HepG2 (cell line): ENCODE data around the gene TIPRL. TPM values are rescaled to one million over a fixed set of nuclear protein-coding genes. Genes with fewer than 3 reads are reported as not detected.
A peak's percentile ranks its signal among the peaks of the same experiment; 100 is the strongest.

Source experiments
- ATRX ChIP-seq: sonication (generic); formaldehyde crosslinking; IDR thresholded peaks from 2 replicates; pipeline ENCODE4 v1.4.0; 2020; ENCODE audit warnings: missing genetic modification reagents, borderline replicate concordance
- DMAP1 ChIP-seq: IDR thresholded peaks from 2 replicates; pipeline ENCODE4 v1.6.1; 2016
- HMGA1 ChIP-seq: sonication (generic); formaldehyde crosslinking; conservative IDR thresholded peaks from 2 replicates; pipeline ENCODE4 v1.4.0; 2020; ENCODE audit warnings: missing genetic modification reagents
- IKZF4 ChIP-seq: sonication (generic); formaldehyde crosslinking; IDR thresholded peaks from 2 replicates; pipeline ENCODE4 v1.5.1; 2020; ENCODE audit warnings: borderline replicate concordance, mild to moderate bottlenecking, low read depth, missing genetic modification reagents; ENCODE audit errors: not compliant biosample characterization
- KDM2A ChIP-seq: sonication (generic); formaldehyde crosslinking; IDR thresholded peaks from 2 replicates; pipeline ENCODE4 v1.4.0; 2020; ENCODE audit warnings: low read depth, missing genetic modification reagents, borderline replicate concordance
- KLF12 ChIP-seq: sonication (generic); formaldehyde crosslinking; IDR thresholded peaks from 2 replicates; pipeline ENCODE4 v1.4.0; 2020; ENCODE audit warnings: missing genetic modification reagents, borderline replicate concordance
- POLR2G ChIP-seq: fragments of 200-400 bp; formaldehyde crosslinking; IDR thresholded peaks from 2 replicates; pipeline ENCODE4 v1.6.1; 2018; ENCODE audit warnings: mild to moderate bottlenecking, low read depth, low read length, moderate library complexity
- RORA ChIP-seq: sonication (generic); formaldehyde crosslinking; IDR thresholded peaks from 2 replicates; pipeline ENCODE4 v1.5.0; 2020; ENCODE audit warnings: mild to moderate bottlenecking, missing genetic modification reagents, moderate library complexity
- TAF1 ChIP-seq: sonication (generic); formaldehyde crosslinking; IDR thresholded peaks from 2 replicates; pipeline ENCODE4 v1.4.0; 2020; ENCODE audit warnings: missing genetic modification reagents
- TFAP4 ChIP-seq: sonication (generic); IDR thresholded peaks from 2 replicates; pipeline ENCODE4 v1.6.1; 2016; ENCODE audit warnings: low read depth, borderline replicate concordance
- THAP9 ChIP-seq: sonication (generic); formaldehyde crosslinking; IDR thresholded peaks from 2 replicates; pipeline ENCODE4; 2020; ENCODE audit warnings: missing genetic modification reagents, mild to moderate bottlenecking, borderline replicate concordance
- TIGD3 ChIP-seq: sonication (generic); formaldehyde crosslinking; IDR thresholded peaks from 2 replicates; pipeline ENCODE4 v1.5.1; 2020; ENCODE audit warnings: mild to moderate bottlenecking, missing genetic modification reagents, borderline replicate concordance
- ZBTB3 ChIP-seq: sonication (generic); formaldehyde crosslinking; IDR thresholded peaks from 2 replicates; pipeline ENCODE4 v1.4.0; 2020; ENCODE audit warnings: low read depth, mild to moderate bottlenecking, moderate library complexity, missing genetic modification reagents, borderline replicate concordance
- ZFP36L1 ChIP-seq: sonication (generic); formaldehyde crosslinking; IDR thresholded peaks from 2 replicates; pipeline ENCODE4 v1.8.0; 2022; ENCODE audit warnings: mild to moderate bottlenecking, missing genetic modification reagents, moderate library complexity
- ZFP37 ChIP-seq: sonication (generic); formaldehyde crosslinking; IDR thresholded peaks from 2 replicates; pipeline ENCODE4 v1.4.0; 2020; ENCODE audit warnings: missing genetic modification reagents, borderline replicate concordance
- ZNF333 ChIP-seq: sonication (generic); formaldehyde crosslinking; IDR thresholded peaks from 2 replicates; pipeline ENCODE4 v1.4.0; 2020; ENCODE audit warnings: mild to moderate bottlenecking, missing genetic modification reagents, borderline replicate concordance
- ZNF788 ChIP-seq: sonication (generic); formaldehyde crosslinking; IDR thresholded peaks from 2 replicates; pipeline ENCODE4 v1.5.0; 2020; ENCODE audit warnings: mild to moderate bottlenecking, missing genetic modification reagents, borderline replicate concordance
- ZSCAN20 ChIP-seq: sonication (generic); formaldehyde crosslinking; IDR thresholded peaks from 2 replicates; pipeline ENCODE4 v1.4.0; 2020; ENCODE audit warnings: missing genetic modification reagents, mild to moderate bottlenecking, borderline replicate concordance
- polyA plus RNA-seq, 8 experiments: library from polyadenylated mRNA; depleted of rRNA in 3 of 8; stranded (reverse) in 7 of 8; unstranded in 1 of 8; fragments of >200 nt; fragmentation: Illumina TruSeq in 4 of 8; extraction: Trizol in 4 of 8; gene quantifications; 2 replicates each; pipeline versions ENCODE4 v1.2.1 to v1.2.3, GENCODE V29; 2011 to 2016; ENCODE audit warnings: low read depth in 4 of 8, missing spikeins in 1 of 8, mixed read lengths in 1 of 8; ENCODE audit not compliant: insufficient read depth in 1 of 8
- total RNA-seq, 5 experiments: library from RNA; depleted of rRNA; stranded (reverse); fragments of >200 nt; fragmentation: Illumina TruSeq; extraction: Trizol; gene quantifications; 2 replicates each; pipeline ENCODE4 v1.2.3, GENCODE V29; 2016; ENCODE audit warnings: low read depth in 1 of 5
- TF ChIP-seq, protein P1 (sequence below): sonication (generic); formaldehyde crosslinking; conservative IDR thresholded peaks from 2 replicates; pipeline ENCODE4 v1.8.0; 2022; ENCODE audit warnings: low read depth, missing genetic modification reagents
- TF ChIP-seq, protein P2 (sequence below): sonication (generic); formaldehyde crosslinking; IDR thresholded peaks from 2 replicates; pipeline ENCODE4 v1.9.0; 2022; ENCODE audit warnings: missing genetic modification reagents, mild to moderate bottlenecking, borderline replicate concordance

The TIPRL gene
- total and polyA plus RNA-seq, 2 of the 13 experiments (the other 11 are each of a cell fraction or from before 2014, with no cell fraction given), result 10.1 to 22.8 TPM

DNA sequence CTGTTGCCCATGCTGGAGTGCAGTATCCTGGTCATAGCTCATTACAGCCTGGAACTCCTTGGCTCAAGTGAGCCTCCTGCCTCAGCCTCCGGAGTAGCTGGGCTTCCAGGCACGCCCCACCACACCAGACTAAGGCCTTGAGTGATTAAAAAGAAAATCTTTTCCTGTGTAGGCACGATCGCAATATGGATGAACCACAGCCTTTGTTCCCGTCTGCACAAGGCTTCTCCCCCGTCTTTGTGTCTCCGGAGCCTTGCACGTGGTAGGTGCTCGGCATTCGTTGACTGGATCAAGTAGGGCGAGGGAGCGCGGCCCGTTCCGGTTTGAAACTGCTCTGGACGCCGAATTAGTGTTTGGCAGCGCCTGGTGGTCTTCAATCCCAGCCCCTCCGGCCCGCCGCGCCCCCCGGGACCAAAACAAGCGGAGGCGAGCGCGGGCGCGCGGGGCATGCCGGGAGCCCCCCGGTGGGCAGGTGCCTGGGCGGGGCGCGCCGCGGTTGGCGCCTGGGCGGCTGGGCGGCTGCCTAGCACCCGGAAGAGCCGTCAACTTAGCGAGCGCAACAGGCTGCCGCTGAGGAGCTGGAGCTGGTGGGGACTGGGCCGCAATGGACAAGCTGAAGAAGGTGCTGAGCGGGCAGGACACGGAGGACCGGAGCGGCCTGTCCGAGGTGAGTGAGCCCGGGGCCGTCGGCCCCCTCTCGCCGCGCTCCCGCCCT lies 46.9 kb downstream of the TIPRL start, which contains the start of gene SFT2D2 (continued):
- TF ChIP-seq TAF1 (CRISPR knock-in tag) (peak; percentile 77), ZFP37 (no peak), DMAP1 (CRISPR knock-in tag) (peak; percentile 84; the same call in 1 of the 2 replicates), TIGD3 (CRISPR knock-in tag) (no peak), ZBTB3 (no peak), POLR2G (peak; percentile 73), TFAP4 (no peak), KDM2A (CRISPR knock-in tag) (peak; percentile 74), KLF12 (CRISPR knock-in tag) (peak; percentile 89), ZFP36L1 (0 out of 2 replicates have a peak, but pooled peaks have one; percentile 67), ZSCAN20 (CRISPR knock-in tag) (no peak), RORA (CRISPR knock-in tag) (no peak), ZNF333 (CRISPR knock-in tag) (peak; percentile 63; the same call in 1 of the 2 replicates), THAP9 (CRISPR knock-in tag) (peak; percentile 48; the same call in 1 of the 2 replicates), ATRX (CRISPR knock-in tag) (no peak), HMGA1 (CRISPR knock-in tag) (no peak), ZNF788 (no peak), IKZF4 (CRISPR knock-in tag) (peak; percentile 89)
- TF ChIP-seq, protein P1, sequence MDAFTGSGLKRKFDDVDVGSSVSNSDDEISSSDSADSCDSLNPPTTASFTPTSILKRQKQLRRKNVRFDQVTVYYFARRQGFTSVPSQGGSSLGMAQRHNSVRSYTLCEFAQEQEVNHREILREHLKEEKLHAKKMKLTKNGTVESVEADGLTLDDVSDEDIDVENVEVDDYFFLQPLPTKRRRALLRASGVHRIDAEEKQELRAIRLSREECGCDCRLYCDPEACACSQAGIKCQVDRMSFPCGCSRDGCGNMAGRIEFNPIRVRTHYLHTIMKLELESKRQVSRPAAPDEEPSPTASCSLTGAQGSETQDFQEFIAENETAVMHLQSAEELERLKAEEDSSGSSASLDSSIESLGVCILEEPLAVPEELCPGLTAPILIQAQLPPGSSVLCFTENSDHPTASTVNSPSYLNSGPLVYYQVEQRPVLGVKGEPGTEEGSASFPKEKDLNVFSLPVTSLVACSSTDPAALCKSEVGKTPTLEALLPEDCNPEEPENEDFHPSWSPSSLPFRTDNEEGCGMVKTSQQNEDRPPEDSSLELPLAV (CRISPR knock-in tag), result 0 out of 2 replicates have a peak, but pooled peaks have one; percentile 74
- TF ChIP-seq, protein P2, sequence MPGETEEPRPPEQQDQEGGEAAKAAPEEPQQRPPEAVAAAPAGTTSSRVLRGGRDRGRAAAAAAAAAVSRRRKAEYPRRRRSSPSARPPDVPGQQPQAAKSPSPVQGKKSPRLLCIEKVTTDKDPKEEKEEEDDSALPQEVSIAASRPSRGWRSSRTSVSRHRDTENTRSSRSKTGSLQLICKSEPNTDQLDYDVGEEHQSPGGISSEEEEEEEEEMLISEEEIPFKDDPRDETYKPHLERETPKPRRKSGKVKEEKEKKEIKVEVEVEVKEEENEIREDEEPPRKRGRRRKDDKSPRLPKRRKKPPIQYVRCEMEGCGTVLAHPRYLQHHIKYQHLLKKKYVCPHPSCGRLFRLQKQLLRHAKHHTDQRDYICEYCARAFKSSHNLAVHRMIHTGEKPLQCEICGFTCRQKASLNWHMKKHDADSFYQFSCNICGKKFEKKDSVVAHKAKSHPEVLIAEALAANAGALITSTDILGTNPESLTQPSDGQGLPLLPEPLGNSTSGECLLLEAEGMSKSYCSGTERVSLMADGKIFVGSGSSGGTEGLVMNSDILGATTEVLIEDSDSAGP (CRISPR knock-in tag), result peak; percentile 45; the same call in 1 of the 2 replicates
